HG03469 (cell line): ENCODE data around the gene SPIB.
"Not testable (repeated sequence)": the region's sequence is repeated elsewhere in the genome, so short reads cannot be mapped to it uniquely, and the experiment has no call there.

Experiments used
- ATAC-seq: cut with Tn5 transposase; IDR thresholded peaks from one replicate; pipeline ENCODE4 v1.9.1; 2021; ENCODE audit warnings: mild to moderate bottlenecking, moderate library complexity, moderate number of reproducible peaks; ENCODE audit not compliant: unreplicated experiment

Gene SPIB

DNA sequence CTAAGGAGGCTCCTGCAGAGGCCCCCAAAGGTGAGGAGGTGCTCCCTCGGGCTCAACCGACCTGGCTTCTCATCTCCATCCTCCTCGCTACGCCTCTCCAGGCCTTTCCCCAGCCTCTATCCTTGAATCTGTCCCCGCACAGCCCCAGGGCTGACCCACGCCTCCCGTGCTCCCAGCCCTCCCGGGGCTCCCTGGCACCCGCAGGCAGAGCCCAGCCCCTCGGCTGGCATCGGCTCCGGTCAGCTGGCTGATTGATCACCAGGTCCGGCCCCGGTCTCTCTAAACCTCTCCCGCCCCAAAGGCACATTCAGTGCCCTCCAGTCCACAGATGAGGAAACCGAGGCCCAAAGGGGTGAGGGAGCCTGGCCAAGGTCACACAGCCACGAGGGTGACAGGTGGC lies 16.5 kb downstream of the SPIB start:
- ATAC-seq, result no peak

DNA sequence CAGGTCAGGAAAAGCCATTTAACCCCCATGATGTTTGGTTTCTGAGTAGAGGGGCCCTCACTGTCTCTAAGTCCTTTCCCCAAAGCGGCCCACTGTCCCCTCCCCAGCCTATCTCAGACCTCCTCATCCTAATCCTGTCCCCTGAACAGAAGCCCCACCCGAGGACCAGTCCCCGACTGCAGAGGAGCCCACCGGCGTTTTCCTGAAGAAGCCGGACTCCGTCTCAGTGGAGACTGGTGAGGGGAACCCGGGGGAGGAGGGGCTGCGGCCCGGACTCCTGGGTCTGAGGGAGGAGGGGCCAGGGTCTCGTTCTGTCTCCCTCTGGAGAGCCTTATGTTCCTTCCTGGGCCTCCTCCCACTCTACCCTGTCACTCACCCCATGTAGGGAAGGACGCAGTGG lies 16.9 kb downstream of the SPIB start:
- ATAC-seq, result no peak

DNA sequence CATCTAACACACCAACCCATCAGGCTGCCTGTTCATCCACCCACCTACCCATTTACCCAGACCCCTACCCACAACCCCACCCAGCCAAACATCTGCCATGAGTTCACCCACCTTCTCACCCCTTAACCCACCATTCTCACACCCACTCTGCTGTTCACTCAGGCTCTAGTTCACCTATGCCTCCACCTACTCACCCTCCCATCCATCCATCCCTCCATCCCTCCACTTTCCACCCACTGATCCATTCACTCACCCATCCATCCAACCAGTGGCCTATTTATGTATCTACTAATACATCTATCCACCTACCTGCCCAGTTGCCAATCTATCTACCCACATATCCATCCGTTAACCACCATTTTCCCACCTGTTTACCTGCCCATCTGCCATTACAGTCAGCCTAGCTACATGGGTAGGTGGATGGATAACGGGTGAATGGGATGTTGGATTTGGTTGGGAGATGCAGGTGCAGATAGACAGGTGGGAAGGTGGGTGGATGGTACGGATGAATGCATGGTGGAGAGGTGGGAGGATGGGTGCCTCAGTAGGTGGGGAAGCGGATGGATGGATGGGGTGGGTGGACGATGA lies 19.2 kb downstream of the SPIB start:
- no peak for ATAC-seq

DNA sequence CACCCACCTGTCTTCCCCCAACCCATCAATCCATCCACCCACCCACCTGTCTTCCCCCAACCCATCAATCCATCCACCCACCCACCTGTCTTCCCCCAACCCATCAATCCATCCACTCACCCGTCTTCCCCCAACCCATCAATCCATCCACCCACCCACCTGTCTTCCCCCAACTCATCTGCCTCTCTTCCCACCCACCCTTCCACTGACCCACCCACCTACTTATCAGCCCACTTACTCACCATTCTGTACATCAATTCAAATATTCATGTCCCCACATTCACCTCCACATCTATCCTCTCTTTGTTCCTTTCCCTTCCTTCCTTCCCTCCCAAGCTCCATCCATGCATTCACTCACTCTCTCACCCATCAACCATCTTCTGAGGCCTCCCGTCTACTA lies 20.4 kb downstream of the SPIB start:
- not testable (repeated sequence) for ATAC-seq

DNA sequence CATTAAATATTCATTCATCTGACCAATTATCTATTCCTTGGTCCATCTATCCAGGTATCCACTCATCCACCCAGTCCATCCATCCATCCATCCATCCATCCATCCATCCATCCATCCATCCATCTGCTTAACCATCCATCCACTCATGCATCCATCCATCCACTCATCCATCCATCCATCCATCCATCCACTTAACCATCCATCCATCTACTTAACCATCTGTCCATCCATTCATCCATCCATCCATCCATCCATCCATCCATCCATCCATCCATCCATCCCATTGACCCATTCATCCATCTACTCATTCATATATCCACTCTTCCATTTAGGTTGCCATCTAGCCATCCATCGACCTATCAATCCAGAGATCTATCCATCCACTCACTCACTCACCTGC lies 25.3 kb downstream of the SPIB start:
- ATAC-seq, result no peak

DNA sequence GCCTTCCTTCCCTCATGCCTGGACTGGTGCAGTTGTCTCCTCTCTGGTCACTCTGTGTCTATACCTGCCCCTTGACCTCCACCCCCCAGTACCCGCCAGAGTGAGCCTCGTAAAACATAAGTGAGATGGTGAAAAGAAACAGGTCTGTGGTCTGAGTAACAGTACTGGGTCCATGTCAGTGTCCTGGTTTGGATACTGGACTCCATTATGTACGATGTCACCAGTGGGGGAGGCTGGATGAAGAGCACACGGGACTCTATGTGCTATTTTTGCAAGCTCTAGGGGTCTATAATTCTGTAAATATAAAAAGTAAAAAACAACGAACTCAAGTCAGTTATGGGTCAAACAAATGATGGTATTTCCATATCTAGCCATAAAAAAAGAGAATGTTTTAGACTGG lies 28.3 kb downstream of the SPIB start:
- ATAC-seq, result no peak

DNA sequence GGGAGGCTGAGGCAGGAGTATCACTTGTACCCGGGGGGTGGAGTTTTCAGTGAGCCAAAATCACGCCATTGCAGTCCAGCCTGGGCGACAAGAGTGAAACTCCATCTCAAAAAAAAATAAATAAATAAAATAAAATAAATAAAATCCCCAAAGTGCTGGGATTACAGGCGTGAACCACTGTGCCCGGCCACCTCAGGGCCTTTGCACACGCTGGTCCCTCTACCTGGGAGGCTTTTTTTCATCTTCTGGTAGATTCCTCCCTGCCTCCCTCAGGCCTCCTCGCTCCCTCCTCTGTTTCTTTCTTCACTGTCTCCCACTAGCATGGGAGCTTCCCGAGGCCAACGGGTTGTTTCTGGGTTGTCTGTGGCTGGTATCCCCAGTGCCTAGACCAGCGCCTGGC lies 29.0 kb downstream of the SPIB start:
- no peak for ATAC-seq

DNA sequence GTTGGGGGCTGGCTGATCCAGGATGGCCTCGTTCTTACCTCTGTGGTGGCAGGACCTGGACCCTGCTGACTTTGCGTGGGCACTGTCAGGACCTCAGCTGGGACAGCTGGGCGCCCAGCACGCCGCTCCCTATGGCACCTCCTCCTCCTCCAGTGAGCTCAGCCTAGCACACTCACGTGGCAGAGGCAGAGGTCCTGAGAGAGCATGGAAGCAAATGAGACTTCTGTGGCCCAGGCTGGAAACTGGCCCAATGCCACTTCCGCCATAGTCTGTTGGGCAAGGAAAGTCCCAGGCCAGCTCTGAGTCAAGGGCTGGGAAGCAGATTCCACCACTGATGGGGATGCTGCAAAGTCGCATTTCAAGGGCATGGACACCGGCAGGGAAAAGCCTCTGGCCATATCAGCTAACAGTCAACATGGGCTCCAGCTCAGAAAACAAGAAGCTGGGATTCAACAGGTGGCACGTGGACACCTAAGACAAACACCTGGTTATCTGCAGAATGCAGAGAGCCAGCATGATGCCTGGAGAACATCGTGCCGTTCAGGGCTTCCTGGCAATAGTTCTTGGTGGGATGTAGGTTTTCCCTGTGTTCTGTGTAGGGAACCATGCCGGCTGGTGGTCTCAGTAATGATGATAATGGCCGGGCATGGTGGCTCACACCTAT lies 30.6 kb downstream of the SPIB start:
- ATAC-seq, result no peak

DNA sequence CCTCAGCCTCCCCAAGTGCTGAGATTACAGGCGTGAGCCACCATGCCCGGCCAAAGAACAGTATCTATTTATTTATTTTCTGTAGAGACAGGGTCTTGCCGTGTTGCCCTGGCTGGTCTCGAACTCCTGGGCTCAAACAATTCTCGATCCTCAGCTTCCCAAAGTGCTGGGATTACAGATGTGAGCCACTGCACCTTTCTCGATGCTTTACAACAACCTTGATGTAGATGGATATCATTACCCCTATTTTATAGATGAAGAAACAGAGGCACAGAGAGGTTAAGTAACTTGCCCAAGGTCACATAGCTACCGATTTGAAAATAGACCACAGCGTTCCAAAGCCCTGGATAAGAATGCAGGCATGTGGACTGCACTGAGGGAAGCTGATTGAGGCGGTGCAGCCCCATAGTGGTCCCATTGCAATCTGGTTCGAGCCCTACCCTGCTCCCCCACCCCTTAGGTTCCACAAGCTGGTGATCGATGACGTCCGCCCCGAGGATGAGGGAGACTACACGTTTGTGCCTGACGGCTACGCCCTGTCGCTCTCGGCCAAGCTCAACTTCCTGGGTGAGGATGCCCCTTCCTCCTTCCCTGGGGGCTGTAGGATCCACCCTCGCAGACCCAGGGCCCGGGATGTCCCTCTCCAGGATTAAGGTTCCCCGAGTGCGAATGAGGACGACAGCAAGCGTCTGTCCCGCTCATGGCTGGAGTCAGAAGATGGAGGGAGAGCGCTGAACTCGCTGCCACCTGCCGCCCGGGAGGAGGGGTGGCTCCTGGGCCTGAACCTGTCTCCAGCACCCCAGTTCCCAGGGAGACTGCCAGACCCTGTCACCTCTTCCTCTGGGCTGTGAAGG lies 31.9 kb downstream of the SPIB start:
- no peak for ATAC-seq

DNA sequence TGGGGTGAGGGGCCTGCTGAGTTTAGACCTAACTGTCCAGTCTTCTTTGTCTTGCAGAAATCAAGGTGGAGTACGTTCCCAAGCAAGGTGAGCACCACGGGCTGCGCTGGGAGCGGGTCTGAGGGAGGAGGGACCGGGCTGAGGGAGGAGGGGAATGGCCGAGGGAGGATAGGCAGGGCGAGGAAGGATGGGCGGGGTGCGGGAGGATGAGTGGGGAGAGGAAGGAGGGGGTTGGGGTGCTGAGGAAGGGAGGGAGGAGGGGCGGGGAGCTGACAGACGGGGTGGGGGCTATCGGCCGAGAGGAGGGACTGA lies 32.4 kb downstream of the SPIB start:
- ATAC-seq, result no peak

DNA sequence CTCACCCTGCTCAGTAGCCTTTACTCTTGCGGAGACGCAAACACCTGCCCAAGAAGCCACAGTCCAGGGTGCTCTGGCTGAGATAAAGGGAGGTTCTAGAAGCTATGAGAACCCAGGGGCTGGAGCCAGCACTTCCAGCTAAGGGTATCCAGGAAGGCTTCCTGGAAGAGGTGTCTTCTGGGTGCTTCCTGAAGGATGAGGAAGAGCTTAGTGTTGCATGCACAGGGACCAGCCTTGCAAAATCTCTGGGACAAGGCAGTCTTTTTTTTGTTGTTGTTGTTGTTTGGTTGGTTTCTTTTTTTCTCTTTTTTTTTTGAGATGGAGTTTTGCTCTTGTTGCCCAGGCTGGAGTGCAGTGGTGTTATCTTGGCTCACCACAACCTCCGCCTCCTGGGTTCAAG lies 34.5 kb downstream of the SPIB start:
- ATAC-seq, result no peak

DNA sequence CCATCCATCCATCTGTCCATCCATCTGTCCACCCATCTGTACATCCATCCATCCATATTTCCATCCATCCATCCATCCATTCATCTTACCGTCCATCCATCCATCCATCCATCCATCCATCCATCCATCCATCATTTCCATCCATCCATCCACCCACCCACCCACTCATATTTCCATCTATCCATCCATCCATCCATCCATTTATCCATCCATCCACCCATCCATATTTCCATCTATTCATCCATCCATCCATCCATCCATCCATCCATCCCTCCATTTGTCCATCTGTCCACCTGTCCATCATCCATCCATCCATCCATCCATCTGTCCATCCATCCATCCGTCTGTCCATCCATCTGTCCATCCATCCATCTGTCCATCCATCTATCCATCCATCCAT lies 37.3 kb downstream of the SPIB start:
- ATAC-seq, result no peak

DNA sequence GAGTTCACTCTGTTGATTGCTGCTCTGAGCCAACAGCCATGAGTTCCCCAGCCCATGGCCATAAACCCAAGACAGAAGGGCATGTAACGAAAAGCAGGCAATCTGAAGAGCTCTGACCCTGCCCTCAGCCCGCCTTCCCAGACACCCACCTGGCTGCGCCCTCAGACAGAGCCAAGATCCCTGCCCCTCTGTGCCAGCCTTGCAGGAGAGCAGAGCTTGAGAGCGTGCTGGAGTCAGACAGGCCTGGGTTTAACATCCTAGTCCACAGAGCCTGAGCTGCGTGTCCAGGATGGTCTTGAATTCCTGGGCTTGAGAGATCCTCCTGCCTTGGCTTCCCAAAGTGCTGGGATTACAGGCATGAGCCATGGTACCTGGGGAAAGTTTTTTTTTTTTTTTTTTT lies 38.6 kb downstream of the SPIB start:
- ATAC-seq, result no peak

DNA sequence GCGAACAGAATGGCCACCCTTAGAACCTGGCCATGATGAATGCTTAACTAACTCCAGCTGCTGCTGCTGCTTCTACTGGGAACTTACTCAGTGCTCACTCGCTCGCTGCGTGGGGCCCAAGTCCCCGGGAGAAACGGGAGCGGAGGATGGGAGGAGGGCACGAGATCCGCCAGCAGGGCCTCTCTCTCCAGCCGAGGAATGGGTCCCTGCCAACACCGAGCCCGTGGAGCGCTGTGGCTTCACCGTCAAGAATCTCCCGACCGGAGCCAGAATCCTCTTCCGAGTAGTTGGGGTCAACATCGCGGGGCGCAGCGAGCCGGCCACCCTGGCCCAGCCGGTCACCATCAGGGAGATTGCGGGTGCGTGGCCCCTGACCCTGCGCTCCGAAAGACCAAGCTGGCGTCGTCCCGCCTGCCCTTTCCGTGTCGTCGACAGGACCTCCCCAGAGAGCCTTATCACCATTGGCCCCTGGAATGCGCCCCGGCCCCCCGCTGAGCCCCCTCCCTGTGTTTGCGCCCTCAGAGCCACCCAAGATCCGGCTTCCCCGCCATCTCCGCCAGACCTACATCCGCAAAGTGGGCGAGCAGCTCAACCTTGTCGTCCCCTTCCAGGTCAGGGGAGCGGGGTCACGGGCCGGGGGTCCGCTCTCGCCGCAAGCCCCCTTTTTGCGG lies 39.8 kb downstream of the SPIB start:
- ATAC-seq, result no peak

DNA sequence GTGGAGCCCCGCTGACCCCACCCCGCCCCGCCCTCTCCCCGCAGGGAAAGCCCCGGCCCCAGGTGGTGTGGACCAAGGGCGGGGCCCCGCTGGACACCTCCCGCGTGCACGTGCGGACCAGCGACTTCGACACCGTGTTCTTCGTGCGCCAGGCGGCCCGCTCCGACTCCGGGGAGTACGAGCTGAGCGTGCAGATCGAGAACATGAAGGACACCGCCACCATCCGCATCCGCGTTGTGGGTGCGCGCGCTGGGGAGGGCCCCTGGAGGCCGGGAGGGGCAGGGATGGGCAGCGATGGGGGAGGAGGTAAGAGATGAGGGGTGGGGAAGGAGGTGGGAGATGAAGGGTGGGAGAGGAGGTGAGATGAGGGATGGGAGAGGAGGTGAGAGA lies 40.3 kb downstream of the SPIB start:
- no peak for ATAC-seq

DNA sequence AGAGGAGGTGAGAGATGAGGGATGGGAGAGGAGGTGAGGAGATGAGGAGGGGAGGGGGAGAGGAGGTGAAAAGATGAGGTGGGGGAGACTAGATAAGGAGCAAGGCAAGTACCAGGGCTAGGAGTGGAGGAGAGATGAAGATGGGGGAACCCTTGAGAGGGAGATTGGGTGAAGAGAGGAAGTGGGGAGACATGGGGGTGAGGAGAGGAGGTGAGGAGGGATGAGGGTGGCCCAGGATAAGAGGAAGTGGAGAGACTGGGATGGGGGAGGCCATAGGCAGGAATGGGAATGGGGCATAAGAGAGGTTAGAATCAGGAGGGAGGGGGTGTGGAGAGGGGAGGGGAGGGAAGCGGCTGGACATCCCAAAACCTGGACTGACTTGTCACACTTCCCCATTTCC lies 40.9 kb downstream of the SPIB start:
- ATAC-seq, result no peak

DNA sequence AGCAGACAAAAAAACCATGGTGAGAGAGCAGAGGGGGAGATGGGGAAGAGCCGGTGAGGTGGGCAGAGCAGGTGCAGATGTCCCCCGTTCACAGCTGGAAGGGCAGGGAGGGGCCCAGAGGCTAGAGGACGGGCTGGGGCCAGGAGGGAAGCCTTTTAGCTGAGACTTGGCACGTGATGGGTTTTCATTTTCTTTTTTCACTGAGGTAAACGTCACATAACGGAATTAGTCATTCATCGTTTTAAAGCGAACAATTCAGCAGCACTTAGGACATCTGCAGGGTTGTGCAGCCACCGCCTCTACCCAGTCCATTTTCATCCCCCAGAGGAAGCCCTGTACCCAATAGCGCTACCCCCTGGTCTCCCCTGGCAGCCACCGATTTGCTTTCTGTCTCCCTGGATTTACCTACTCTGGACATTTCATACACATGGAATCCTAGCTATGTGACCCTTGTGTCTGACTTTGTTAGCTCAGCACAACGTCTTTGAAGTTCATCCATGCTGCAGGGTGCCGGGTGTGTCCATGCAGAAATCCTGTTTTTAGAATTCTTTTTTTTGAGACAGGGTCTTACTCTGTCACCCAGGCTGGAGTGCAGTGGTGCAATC lies 41.5 kb downstream of the SPIB start:
- ATAC-seq, result no peak

DNA sequence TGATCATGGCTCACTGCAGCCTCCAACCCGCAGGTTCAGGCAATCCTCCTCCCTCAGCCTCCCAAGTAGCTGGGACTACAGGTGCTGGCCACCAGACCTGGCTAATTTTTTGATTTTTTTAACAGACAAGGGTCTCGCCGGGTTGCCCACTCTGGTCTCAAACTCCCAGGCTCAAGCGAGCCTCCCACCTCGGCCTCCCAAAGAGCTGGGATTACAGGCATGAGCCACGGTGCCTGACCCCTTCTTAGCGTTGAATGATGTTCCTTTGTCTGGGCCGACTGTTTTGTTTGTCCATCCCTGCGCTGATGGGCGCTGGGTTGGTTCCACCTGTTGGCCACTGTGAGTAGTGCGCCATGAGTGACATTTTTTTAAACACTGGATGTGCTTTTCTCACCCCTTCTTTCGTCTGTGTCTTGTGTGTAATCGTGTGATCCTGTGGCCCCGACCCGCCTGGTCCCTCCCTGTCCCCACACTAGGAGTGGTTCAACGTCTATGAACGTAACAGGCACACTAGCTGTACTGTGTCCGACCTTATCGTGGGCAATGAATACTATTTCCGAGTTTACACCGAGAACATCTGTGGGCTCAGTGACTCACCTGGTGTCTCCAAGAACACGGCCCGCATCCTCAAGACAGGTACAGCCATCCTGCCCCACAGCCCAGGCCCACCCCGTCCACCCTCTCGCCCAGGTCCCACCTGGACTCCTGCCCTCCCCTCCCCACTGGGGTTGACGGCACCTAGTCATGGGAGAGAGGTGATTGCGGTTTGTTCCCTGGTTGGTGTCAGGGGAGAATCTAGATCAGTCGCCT lies 42.5 kb downstream of the SPIB start:
- no peak for ATAC-seq

DNA sequence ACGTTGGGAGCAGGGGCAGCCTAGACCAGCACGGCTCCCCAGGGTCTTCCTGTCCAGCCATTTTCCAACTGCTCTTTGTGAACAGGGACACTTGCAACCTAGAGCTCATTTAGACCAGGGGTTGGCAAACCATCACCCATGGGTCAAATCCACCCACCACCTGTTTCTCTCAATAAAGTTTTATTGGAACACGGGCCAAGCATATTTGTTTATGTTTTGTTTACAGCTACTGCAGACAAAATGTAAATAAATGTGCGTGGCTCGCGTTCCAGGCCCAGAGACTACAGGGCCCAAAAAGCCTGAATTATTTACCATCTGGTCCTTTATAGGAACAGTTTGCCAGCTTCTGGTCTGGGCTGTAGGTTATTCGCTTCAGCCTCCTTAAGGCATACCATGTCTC lies 44.2 kb downstream of the SPIB start:
- no peak for ATAC-seq

DNA sequence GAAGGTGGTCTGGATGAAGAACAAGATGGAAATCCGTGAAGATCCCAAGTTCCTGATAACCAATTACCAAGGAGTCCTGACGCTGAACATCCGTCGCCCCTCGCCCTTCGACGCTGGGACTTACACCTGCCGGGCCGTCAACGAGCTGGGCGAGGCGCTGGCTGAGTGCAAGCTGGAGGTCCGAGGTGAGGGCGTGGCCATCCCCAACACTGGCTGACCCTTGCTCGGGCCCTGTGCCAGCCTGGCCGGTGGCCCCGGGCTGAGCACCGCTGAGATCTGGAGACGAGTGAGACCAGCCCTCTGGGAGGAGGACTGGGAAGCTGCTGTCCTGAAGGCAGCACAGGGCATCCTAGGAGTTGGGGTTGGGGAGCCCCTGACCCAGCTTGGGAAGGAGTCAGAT lies 45.6 kb downstream of the SPIB start:
- ATAC-seq, result no peak

DNA sequence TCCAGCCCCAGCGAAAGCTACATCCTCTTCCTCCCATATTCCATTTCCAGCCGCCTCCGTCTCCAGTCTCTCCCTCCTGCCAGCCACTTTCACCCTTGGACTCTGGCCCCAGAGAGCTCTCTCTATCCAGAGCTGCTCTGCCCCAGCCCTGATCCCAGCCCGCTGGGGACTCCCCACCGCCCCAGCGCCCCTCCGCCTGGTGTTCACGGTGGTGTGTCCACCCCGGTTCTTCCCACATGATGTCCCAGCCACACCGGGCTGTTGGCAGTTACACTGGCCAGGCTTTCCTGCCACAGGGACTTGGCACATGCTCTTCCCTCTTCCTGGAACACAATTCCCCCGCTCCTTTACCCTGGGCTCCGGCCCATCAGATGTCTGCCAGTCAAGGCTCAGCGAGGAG lies 46.3 kb downstream of the SPIB start:
- ATAC-seq, result no peak
